ENCODE data around the gene LAPTM5.
A peak's percentile ranks its signal among the peaks of the same experiment; 100 is the strongest.

The LAPTM5 gene

DNA sequence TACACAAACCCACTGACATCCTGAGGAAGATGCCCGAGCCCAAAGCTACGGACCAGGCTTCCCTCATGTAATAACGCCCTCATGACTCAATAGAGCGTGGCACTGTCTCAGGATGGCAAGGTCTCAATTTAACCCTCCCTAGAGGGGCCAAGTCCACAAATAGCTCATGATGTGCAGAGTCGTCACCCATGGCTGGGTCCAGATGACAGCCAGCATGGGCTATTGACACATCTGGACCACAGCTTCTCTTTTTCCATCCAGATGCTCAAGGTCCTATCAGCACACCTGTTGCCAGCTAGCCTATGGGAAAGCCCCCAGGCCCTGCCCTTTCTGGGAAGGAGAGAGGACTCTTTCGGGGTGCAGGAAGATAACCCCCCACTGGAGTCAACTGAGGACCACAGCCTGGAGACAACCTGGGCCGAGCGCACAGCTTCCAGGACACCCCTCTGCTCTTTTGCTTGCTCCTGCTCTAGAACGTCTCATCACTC, 2.8 kb downstream of the LAPTM5 start:
- no peak for DNase-seq

DNA sequence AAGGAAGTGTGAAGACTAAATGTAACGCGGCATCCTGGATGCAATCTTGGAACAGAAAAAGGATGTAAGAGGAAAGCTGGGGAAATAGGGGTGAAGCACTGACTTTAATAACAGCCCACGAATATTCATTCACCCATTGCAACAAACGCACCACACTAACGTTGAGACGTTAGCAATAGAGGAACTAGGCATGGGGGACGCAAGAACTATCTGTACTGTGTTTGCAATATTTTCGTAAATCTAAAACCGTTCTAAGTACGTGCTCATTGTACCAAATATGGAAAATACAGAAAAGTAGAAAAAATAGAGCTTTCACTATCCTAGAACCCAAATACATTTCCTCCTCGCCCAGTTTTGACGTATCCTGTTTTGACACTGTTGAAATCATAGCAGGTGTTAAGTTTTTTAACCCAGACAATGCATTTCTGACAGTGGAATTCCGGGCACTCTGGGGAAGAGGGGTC, 3.9 kb downstream of the LAPTM5 start:
- no peak for DNase-seq

DNA sequence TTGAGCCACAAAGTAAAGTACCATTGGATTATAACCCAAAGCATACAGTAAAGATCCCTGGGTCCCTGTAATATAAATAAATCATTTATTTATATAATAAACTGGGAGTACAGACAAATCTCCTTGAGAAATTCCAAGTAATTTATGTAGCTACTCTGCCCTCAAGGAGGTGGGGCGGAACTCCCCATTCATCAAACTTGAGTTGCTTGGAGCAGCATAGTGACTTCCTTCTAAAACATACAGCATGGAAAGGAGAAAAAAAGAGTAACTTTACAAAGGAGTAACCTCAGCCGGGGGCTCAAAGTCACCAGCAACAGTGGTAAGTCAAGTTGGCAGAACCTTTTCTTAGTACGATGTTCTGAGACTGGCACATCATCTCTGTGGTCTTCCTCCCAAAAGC, 4.5 kb downstream of the LAPTM5 start:
- no peak for DNase-seq

DNA sequence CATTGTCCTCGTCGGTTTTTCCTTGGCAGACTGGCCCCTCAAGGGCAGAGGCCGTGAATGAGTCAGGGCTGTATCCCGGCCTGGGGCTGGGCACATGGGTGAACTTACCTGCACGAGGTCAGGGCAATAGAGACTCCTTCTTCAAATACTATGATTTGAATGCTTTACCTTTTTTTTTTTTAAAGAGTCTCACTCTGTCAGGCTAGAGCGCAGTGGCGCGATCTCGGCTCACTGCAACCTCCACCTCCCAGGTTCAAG, 5.0 kb downstream of the LAPTM5 start:
- DNase-seq, result no peak

DNA sequence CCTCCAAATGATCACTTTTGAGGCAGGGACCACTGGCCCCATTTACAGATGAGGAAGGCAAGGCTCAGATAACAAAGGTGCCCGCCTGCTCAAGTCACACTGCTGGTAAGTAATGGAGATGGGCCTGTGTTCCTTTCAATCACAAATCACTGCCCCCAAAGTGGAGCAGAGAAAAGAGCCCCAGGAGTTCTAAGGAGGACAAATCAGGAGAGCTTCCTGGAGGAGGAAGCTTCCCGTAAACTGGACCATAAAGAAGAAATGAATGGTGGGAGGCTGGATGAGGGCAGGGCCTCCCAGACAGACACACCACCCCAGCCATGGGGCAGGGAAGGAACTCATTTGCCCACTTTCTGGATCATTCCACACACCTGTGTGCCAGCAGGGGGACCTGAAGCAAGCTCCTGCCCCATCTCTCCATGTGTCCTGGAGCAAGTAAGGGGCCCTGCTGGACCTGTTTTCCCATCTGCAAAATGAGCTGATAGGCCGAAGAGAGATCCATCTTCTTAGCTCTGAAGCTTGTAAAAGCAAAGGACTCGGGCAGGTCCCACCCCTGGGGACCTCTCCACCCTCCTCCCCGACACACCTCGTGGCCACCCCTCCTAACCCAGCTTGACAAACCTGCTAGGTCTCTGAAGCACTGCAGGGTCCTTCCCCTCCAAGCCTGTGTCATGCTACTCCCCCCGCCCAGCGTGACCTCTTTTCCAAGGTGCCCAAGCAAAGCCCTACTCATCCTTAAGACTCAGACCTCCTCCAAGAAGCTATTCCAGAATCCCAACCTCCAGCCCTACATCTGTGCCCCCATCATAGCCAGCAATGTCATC, 5.5 kb downstream of the LAPTM5 start:
- no peak for DNase-seq

DNA sequence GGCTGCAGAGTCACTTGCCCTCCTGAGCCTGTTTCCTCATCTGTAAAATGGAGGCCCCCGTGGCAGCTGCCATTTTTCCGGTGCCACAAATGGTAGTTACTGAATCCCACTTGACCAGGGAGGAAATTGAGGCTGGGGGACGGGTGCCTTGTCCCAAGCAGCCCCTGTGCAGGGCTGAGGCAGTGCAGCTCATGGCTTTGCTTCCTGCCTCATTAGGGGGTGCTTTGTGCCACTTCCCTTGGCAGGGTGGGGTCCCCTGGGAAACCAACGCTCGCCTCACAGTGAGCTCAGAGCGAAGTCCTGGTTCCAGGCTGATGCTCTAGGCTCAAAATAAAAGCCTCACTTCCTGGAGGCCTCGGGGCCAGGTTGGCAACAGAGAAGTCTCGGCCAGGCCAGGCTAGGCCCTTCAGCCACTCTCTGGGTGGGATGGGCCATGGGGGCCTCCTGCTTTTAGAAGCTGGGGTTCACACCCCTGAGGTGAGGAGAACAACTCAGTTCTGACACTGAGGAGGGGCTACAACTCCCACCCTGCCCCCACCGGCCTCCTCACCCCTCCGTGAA, 6.8 kb downstream of the LAPTM5 start:
- DNase-seq, result no peak

DNA sequence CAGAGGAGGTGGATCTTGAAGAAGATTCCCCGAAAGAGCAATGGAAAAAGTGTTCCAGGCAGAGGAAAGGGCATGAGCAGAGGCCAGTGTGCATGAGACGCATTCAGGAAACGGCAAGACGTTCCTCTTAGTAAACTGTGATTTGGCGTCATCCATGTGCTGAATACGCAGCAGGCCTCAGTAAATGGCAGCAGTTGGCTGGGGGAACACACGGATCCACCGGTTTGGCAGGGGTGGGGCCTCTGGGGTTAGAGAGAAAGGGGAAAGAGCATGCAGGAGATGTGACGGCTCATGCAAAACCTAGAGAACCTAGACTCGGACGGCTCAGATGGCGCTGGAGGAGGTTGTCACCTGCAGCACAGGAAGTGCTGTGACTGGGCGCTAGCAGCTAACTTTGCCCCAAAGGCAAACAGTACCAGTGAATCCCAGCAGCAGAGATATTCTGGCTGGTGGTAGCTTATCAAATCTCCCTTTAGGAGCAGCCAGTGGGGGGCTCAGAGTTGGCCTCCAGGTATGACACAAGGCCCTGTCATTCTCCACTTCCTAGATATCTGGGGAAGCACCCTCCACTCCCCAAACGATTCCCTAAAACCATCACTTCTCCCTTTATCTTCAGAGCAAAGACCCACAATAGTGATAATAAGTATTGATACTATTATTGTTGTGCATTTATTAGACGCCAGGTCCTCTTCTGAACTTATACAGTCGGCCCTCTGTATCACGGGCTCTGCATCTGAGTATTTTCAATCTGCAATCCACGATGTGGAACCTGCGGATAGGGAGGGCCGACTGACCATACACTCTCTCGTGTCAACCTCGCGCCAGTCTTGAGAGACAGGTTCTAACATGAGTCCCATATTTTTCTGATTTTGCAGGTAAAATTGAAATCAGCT, 7.6 kb downstream of the LAPTM5 start:
- DNase-seq, result peak; percentile 61

DNA sequence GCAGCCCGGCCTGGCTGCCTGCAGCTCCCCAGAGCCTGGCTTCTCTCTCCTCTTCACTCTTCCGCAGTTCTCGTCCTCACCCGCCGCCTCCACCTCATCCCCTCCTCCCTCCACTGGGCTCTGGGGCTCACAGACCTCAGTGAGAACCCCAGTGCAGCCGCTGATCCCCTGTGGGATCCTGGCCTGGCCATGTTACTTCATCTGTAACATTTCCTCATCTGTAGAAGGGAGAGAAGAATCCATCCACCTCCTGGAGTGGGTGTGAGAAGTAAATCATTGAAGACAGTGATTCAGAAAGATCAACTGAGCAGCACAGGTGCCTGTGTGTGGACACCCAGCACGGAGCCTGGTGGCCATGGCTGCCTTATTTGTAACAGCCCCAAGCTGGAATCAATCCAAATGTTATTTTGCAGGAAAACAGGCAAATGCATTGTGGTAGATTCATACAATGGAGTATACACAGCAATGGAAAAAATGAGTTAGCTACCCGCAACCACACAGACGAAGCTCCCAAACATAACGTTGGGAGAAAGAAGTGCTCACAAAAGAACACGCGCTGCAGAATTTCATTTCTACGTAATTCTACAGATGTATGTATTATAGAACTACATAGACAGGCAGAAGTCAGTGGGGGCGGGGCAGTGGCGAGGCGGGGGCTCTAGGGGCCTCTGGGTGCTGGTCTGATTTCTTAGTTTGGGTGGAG, 8.7 kb downstream of the LAPTM5 start:
- DNase-seq, result no peak

DNA sequence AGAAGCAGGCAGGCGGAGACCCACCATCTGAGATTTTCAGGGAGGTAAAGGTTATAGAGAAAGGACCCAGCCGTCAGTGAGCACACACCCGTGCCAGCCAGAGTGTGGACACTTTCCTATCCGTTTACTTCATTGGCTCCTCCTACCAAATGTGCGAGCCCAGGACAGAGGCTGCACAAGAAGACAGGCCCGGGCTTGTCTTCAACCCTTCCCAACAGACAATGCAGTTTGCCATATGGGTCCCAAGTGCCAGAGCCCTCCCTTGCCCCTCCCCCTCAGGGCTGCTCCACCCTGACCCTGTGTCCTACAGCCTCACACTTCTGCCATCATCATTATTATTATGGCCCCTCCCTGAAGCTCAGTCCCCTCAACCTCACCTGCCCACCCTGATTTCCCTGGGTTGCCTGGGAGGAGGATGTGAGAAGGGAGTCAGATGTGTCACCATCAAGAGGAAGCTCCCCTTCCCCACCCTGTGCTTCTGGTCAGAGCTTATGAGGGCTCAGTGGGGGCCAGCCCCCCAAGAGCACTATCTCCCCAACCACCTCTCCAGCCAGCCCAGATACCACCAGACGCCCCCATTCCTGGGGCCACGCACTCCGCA, 9.4 kb downstream of the LAPTM5 start:
- no peak for DNase-seq

DNA sequence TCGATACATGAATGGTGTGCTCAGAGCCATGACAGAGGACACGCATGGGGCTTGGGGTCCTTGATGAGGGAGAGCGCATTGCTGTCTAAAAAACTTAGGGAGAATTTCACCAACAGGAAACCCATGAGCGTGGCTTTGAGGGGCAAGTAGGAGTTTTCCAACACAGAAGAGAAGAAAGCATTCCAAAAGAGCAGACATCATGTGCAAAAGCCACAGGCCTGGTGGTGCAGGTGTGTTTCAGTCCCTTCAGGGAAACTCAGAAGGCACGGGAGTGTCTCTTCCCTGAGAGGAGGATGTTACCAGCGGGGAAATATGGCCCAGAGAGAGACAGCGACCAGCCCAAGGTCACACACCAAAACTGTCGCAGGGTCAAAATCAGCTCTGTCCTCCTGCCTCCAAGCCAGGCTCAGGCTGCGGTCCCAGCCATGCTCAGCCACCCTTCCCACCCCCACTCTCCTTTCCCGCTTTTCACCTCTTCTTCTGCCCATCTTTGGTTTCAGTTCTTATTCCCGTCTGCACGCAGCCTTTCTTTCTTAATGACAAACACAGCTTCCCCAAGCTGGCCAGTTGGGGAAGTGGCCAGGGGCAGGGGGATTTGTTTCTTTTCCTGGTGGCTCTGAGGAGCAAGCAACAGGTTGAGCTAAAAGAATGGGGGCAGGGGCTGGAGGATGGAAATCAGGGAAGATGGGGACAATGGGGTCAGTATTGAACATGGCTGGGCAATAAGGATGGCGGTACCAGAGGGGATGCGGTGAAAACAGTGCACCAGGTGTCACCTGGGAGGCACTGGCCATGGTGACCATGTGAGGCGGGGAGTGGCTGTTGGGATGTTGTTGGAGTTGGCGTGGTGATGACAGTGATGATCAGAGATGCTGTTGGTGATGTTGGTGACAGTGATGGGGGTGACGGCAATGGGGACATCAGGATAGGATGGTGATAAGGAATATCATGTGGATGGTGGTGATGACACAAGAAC, 10.3 kb downstream of the LAPTM5 start:
- no peak for DNase-seq

DNA sequence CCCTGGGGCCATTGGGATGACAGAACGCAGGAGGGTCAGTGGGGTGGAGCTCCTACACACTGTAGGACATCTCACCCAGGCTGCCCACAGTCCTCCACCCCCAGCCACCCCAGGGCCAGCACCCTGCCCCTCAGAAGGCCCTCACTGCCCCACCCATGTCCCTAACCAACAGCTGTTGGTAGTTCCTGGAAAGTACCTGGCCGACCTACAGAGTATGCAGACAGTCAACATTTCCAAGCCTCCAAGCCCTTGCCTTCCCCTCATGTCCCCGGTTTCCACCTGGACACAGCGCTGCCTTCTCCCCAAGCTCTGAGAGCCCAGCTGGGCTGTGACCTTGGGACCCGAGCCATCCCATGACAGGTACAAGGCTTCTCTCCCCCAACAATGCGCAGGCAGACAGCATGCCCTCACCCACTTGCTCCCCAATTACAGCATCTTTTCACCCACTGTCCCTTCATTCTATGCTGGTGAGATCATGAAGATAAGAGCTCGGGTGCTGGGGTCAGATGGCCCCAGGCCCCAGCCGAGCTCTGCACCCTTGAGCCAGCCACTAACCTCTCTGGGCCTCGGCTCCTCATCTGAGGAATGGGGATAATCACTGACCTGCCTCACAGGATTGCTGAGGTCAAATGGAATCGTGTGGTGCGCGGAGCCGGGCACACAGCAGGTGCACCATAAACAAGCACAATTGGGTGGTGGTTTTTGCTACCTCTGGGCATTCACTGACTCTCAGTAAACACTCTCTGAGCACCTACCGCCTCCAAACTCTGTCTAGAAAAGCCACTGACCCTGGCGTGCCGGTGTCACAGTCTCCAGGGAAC, 11.2 kb downstream of the LAPTM5 start:
- no peak for DNase-seq

DNA sequence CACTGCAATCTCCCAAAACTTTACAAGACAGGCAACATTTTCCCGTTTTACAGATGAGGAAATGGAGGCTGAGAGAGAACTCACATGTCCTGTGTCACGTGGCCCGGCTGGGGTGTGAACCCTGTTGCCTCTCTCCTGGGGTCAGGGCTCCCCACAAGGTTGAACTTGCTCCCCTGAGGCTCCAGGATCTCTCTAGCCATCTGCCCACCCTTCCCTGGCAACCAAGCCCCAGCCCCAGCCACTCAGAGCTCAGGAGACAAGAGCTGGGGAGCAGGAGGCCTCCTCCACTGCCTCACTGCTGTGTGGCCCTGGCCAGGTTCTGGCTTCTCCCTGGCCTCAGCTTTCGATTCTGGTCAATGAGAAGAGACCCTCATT, 11.8 kb downstream of the LAPTM5 start:
- no peak for DNase-seq

DNA sequence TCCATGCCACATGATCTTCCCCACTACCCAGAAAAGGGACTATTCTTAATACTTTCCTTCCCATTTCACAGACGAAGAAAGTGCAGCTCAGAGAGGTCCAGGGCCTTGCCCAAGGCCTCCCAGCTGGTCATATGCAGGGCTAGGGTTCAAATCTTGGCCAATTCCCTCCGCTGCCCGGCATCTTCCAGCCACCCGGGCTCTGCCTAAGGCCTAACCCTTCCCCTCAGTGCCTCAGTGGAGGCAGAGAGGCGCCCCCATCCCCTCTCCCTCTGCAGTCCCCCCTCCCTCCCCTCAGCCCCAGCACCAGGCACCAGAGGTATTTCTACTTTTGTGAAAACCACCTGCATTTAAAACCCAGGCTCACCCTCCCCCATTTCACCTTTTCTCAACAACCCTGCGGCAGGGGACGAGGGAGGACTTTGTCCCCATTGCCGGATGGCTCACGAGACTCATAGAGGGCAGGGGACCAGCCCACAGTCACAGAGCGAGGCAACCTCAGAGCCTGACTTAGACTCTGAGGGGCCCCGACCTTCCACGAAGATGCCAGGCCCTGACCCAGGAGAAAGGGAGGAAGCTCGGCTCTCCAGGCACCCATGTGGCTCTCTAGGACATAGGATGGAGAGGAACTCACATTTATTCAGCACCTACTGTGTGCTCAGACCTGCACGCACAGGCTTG, 12.3 kb downstream of the LAPTM5 start:
- no peak for DNase-seq

DNA sequence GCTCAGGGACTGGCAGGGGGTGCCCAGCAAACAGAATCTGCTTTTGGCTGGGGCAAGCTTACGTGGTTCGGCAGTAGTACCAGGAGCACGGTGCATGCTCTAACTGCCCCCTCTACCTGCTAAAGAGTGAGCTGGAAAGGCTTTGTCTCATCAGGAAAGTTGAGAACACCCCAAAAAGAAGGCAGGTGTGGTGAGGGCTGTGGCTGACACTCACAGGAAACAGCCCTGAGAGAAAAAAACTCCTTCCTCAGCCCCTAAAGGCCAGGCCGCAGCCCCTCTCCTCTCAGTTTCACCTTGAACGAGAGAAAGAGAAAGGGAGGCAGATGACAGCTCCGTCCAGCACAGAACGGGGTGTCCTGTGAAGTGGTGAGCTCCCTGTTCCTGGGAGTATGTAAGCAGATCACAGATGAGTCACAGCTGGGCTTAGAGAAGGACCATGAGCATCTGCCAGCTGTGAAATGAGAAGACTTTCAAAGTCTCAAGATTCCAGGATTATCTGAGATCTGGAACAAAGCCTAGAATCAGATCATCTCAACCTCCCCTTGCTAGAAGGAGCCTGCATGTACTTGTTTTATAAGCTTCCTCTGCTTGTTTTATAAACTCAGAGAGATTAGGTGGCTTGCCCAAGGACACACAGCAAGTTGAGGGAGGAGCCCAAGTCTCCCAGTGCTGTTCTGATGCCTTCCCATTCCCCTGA, 13.4 kb downstream of the LAPTM5 start:
- no peak for DNase-seq

DNA sequence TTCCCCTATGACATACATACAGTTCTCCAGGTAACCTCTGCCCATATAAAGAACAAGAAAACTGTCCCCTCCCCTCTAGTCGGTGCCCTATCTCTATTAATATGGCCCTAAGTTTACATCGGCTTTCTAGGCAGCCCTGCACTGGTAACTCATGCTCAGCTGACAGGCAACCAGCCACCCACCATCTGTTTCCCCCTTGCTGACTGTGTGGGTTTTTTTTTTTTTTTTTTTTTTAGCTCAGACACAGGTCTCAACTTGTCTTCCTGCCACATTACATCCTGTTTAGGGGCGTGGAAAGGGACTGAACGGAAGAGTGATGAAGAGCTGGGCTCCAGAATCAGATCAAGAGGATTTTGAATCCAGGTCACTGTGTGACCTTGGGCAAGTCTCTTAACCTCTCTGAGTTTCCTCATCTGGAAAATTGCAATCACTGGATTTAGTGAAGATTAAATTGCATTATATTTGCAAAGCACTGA, 14.0 kb downstream of the LAPTM5 start:
- DNase-seq, result peak; percentile 58

DNA sequence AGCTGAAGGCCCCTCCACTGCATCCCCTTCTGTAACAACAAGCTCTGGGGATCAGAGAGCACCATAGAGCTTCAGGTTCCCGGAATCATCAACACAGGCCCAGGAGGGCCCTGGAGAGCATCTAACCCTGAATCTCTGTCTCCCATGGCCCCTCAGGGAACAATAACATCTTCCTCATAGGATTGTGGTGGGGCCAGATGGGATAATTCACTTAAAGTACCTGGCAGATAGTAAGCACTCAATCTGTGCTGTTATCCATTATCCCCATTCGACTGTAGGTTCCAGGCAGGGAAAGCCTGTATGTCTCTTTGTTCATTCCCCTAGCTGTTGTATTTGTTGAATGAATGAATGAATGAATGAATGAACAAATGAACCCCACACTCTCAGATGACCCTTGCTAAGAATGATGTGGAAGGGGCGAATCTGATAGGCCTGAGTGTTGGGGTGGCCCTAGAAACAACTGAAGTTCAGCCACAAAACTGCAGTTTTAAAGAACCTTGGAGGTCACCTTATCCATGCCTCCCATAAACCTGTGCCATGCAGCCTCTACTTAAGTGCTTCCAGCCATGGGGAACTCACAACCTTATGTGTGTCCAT, 14.5 kb downstream of the LAPTM5 start:
- no peak for DNase-seq

DNA sequence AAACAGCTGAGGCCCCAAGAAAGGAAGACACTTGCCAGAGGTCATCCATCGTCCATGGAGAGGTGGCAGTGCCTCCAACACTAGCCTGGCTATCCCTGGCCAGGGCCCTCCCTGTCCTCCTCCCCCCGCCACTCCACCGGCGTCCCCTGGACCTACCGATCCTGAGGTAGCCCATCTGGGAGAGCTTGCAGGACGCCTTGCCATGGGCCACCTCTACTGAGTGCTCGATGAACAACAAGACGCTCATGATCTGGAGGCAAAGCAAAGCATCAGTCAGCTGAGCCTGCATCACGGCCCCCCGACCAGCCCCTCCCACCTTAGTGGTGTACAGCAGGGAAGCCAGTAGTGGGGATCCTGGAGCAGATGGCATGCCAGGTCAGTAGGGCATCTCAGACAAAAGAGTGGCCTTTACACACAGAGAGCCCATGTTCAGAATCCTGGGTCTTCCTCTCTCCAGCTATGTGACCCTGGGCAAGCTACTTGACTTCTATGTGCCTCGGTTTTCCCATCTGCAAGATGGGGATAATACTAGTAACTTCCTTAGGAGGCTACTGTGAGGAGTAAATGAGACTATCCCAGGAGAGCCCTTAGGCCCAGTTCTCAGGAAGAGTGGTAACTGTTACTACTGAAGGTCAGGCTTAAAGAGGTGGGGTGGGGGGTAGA, 15.1 kb downstream of the LAPTM5 start:
- DNase-seq, result no peak

DNA sequence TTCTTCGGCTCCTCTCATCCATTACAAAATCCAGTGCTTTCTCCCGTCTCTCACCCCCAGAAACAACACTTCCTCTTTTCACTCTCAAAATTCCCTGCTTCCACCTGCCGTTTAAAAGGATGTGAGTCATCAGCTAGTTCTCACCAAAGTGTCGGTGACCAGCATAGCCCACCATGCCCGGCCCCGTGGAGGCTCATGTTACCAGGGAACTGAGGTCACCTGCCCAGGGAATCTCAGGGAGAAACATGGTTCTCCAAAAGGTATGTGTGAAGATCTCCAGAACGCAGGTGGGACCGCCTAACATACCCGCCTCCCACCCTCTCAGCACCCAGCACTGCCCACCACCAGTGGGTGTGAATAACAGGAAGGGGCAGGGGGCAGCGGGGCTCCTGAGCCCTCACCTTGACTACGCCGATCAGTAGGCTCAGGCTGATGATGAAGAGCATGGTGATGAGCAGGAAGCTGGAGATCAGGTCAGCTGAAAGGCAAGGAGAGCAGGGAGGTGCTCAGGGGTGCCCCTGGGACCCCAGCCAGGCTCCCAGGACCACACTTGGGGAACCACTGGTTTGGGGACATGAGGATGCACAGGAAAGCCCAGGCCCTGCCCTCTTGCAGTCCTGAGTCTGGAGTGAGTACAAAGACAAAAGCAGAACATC, 16.2 kb downstream of the LAPTM5 start:
- no peak for DNase-seq

Measured in activated effector memory CD4-positive, alpha-beta T cell treated with Interleukin-2 at 50 U/mL for 16 hours (primary cell).